Osteoblast (primary cell): ENCODE measurements around the gene GJA10. TPM values are rescaled to one million over a fixed set of nuclear protein-coding genes. Genes with fewer than 3 reads are reported as not detected.
A peak's percentile ranks its signal among the peaks of the same experiment; 100 is the strongest.

Experiments used
- DNase-seq: peaks from one replicate; pipeline ENCODE4 v3.0.0; 2011; ENCODE audit warnings: low spot score, mixed read lengths; ENCODE audit not compliant: insufficient read length; ENCODE audit errors: missing footprints
- H2AFZ ChIP-seq: 2 replicates; pipeline ENCODE4 v1.6.0; 2011; ENCODE audit warnings: mild to moderate bottlenecking, low read length
- H3K27ac ChIP-seq: 2 replicates; pipeline ENCODE4 v1.5.1; 2011; ENCODE audit warnings: mild to moderate bottlenecking, low read depth, low read length, moderate library complexity
- H3K27me3 ChIP-seq: 2 replicates; pipeline ENCODE4 v1.6.0; 2012; ENCODE audit warnings: mild to moderate bottlenecking, control low read depth, inconsistent platforms, low read length, moderate library complexity; ENCODE audit not compliant: insufficient read depth
- H3K36me3 ChIP-seq: 2 replicates; pipeline ENCODE4 v1.5.1; 2011; ENCODE audit warnings: mild to moderate bottlenecking, low read length, control low read depth, moderate library complexity; ENCODE audit not compliant: insufficient read depth
- H3K4me1 ChIP-seq: 2 replicates; pipeline ENCODE4 v1.5.1; 2011; ENCODE audit warnings: mild to moderate bottlenecking, low read length, control low read depth, moderate library complexity; ENCODE audit not compliant: insufficient read depth
- H3K4me2 ChIP-seq: 2 replicates; pipeline ENCODE4 v1.6.0; 2011; ENCODE audit warnings: mild to moderate bottlenecking, low read length; ENCODE audit not compliant: insufficient read depth
- H3K4me3 ChIP-seq: fragments of 200-600 bp; sonication (generic); 3 replicates; pipeline ENCODE4 v1.5.1; 2012; ENCODE audit warnings: mild to moderate bottlenecking, low read length, inconsistent platforms; ENCODE audit not compliant: insufficient read depth
- H3K79me2 ChIP-seq: 2 replicates; pipeline ENCODE4 v1.6.0; 2012; ENCODE audit warnings: mild to moderate bottlenecking, low read length, control low read depth, inconsistent platforms; ENCODE audit not compliant: insufficient read depth
- H3K9me3 ChIP-seq: 2 replicates; pipeline ENCODE4 v1.5.1; 2011; ENCODE audit warnings: low read depth, low read length, control low read depth
- H4K20me1 ChIP-seq: 2 replicates; pipeline ENCODE4 v1.6.0; 2012; ENCODE audit warnings: mild to moderate bottlenecking, low read length, control low read depth; ENCODE audit not compliant: insufficient read depth
- CTCF ChIP-seq: IDR thresholded peaks from 2 replicates; pipeline ENCODE4 v1.5.1; 2011; ENCODE audit warnings: mild to moderate bottlenecking, low read depth, low read length, moderate library complexity; ENCODE audit errors: extremely low read depth
- total RNA-seq: library from RNA; depleted of rRNA; stranded (reverse); fragments of >200 nt; gene quantifications from 2 replicates; pipeline ENCODE4 v1.2.3, GENCODE V29; 2012

The GJA10 gene
- total RNA-seq, 1 donor = not detected

- Histone ChIP-seq H3K9me3 (no peaks in the 10 kb centered on the region), H4K20me1 (no peaks in the 10 kb centered on the region), H3K27me3 (peaks cover 8% of the 10 kb centered on the region), H3K4me2 (no peak overlapping the region), H3K27ac (no peak overlapping the region), H3K4me1 (no peaks in the 10 kb centered on the region), H3K79me2 (no peaks in the 10 kb centered on the region), H3K4me3 (no peak overlapping the region), H3K36me3 (no peaks in the 10 kb centered on the region), H2AFZ (no peak overlapping the region)
- no peak for TF ChIP-seq CTCF
- no peak for DNase-seq
These were observed 43.7 kb downstream of the GJA10 start for GRCh38 chr6:89938014-89938413.

- Histone ChIP-seq H3K9me3 (no peaks in the 10 kb centered on the region), H3K4me1 (no peaks in the 10 kb centered on the region), H3K36me3 (no peaks in the 10 kb centered on the region), H3K27me3 (peaks cover 8% of the 10 kb centered on the region), H3K79me2 (no peaks in the 10 kb centered on the region), H3K4me3 (no peak overlapping the region), H4K20me1 (no peaks in the 10 kb centered on the region), H3K27ac (no peak overlapping the region), H2AFZ (no peak overlapping the region), H3K4me2 (no peak overlapping the region)
- TF ChIP-seq CTCF = no peak
- DNase-seq = no peak
These were observed 44.9 kb downstream of the GJA10 start for GRCh38 chr6:89939144-89939543.

- Histone ChIP-seq H3K4me1 (no peaks in the 10 kb centered on the region), H4K20me1 (no peaks in the 10 kb centered on the region), H3K4me3 (no peak overlapping the region), H3K27ac (no peak overlapping the region), H3K9me3 (no peaks in the 10 kb centered on the region), H3K79me2 (no peaks in the 10 kb centered on the region), H3K4me2 (no peak overlapping the region), H2AFZ (peak overlapping the region; percentile 69), H3K27me3 (peaks cover 8% of the 10 kb centered on the region), H3K36me3 (no peaks in the 10 kb centered on the region)
- DNase-seq = peak; percentile 91
- TF ChIP-seq CTCF = peak; percentile 83
These were observed 46.2 kb downstream of the GJA10 start for GRCh38 chr6:89940225-89941027.

GRCh38 chr6:89941031-89941762, 46.9 kb downstream of the GJA10 start:
- peaks cover 8% of the 10 kb centered on the region for H3K27me3 ChIP-seq
- peak; percentile 39 for DNase-seq
- H3K4me2 ChIP-seq = no peak overlapping the region
- no peak overlapping the region for H3K4me3 ChIP-seq
- no peaks in the 10 kb centered on the region for H3K4me1 ChIP-seq
- no peak for TF ChIP-seq CTCF
- H3K36me3 ChIP-seq = no peaks in the 10 kb centered on the region
- no peaks in the 10 kb centered on the region for H3K9me3 ChIP-seq
- no peaks in the 10 kb centered on the region for H4K20me1 ChIP-seq
- peak overlapping the region; percentile 69 for H2AFZ ChIP-seq
- no peaks in the 10 kb centered on the region for H3K79me2 ChIP-seq
- no peak overlapping the region for H3K27ac ChIP-seq
